CD8-positive, alpha-beta memory T cell (primary cell): ENCODE measurements around the gene CASS4. TPM values are rescaled to one million over a fixed set of nuclear protein-coding genes. Genes with fewer than 3 reads are reported as not detected.
"Not testable (repeated sequence)": the region's sequence is repeated elsewhere in the genome, so short reads cannot be mapped to it uniquely, and the experiment has no call there.

Experiments
- CTCF ChIA-PET: fragments of 350-600 bp; sonication (Branson Sonifier 250); formaldehyde crosslinking; loops from one replicate; lab custom pipeline; 2021; ENCODE audit warnings: antibody characterized with exemption; lab: Charles Lee
- POLR2A ChIA-PET: fragments of 350-600 bp; sonication (Branson Sonifier 250); formaldehyde crosslinking; loops from one replicate; lab custom pipeline; 2021; ENCODE audit warnings: antibody characterized with exemption; lab: Charles Lee
- DNase-seq, 5 donors: peaks; one replicate each; pipeline versions ENCODE4 v3.0.0 to v3.0.0-alpha.2; 2020 to 2022; ENCODE audit warnings: mixed read lengths in 1 of 5
- H3K27ac ChIP-seq: one replicate; pipeline ENCODE4 v1.7.0; 2013; ENCODE audit warnings: low read depth, mild to moderate bottlenecking, low read length, moderate library complexity
- H3K27me3 ChIP-seq: 2 replicates; pipeline ENCODE4 v1.7.0; 2013; ENCODE audit warnings: low read length, mild to moderate bottlenecking; ENCODE audit not compliant: insufficient read depth, poor library complexity, severe bottlenecking
- H3K36me3 ChIP-seq: 2 replicates; pipeline ENCODE4 v1.7.0; 2013; ENCODE audit warnings: mild to moderate bottlenecking, low read length, moderate library complexity; ENCODE audit not compliant: insufficient read depth
- H3K4me1 ChIP-seq: 2 replicates; pipeline ENCODE4 v1.7.0; 2013; ENCODE audit warnings: mild to moderate bottlenecking, low read length, moderate library complexity; ENCODE audit not compliant: insufficient read depth
- H3K4me3 ChIP-seq: 2 replicates; pipeline ENCODE4 v1.7.0; 2013; ENCODE audit warnings: mild to moderate bottlenecking, low read length
- H3K9me3 ChIP-seq: 2 replicates; pipeline ENCODE4 v1.7.0; 2013; ENCODE audit warnings: mild to moderate bottlenecking, low read length
- H3K27ac Mint-ChIP-seq, 8 donors: one replicate each; pipeline ENCODE4 v1.8.0; 2020 to 2021; ENCODE audit warnings: mixed read lengths in 8 of 8, mild to moderate bottlenecking in 6 of 8, inconsistent platforms in 3 of 8, moderate library complexity in 3 of 8
- H3K27me3 Mint-ChIP-seq, 2 donors: one replicate each; pipeline ENCODE4 v1.8.0; 2020 to 2021; ENCODE audit warnings: mixed read lengths in 2 of 2, mild to moderate bottlenecking in 1 of 2, moderate library complexity in 1 of 2
- H3K36me3 Mint-ChIP-seq, 3 donors: one replicate each; pipeline ENCODE4 v1.8.0; 2020 to 2021; ENCODE audit warnings: mixed read lengths in 3 of 3, inconsistent platforms in 1 of 3, mild to moderate bottlenecking in 1 of 3
- H3K4me1 Mint-ChIP-seq, 3 donors: one replicate each; pipeline ENCODE4 v1.8.0; 2020 to 2021; ENCODE audit warnings: mixed read lengths in 3 of 3, inconsistent platforms in 1 of 3, mild to moderate bottlenecking in 1 of 3
- H3K4me3 Mint-ChIP-seq, 7 donors: one replicate each; pipeline ENCODE4 v1.8.0; 2020 to 2021; ENCODE audit warnings: mixed read lengths in 7 of 7, mild to moderate bottlenecking in 6 of 7, moderate library complexity in 4 of 7, inconsistent platforms in 2 of 7
- H3K9me3 Mint-ChIP-seq, 5 donors: one replicate each; pipeline ENCODE4 v1.8.0; 2020 to 2022; ENCODE audit warnings: mixed read lengths in 5 of 5, mild to moderate bottlenecking in 3 of 5, moderate library complexity in 2 of 5, inconsistent platforms in 1 of 5
- polyA plus RNA-seq: library from polyadenylated mRNA; unstranded; fragments of 300-500 nt; fragmentation: Illumina TruSeq; gene quantifications from one replicate; pipeline ENCODE4 v1.2.3, GENCODE V29; 2021
- total RNA-seq, 2 experiments: library from RNA; stranded (reverse); gene quantifications; one replicate each; pipeline ENCODE4 v1.2.3, GENCODE V29; 2021

Gene CASS4
- total and polyA plus RNA-seq, 3 experiments from 2014 or later = 3.7 to 5.6 (median 3.7) TPM

DNA sequence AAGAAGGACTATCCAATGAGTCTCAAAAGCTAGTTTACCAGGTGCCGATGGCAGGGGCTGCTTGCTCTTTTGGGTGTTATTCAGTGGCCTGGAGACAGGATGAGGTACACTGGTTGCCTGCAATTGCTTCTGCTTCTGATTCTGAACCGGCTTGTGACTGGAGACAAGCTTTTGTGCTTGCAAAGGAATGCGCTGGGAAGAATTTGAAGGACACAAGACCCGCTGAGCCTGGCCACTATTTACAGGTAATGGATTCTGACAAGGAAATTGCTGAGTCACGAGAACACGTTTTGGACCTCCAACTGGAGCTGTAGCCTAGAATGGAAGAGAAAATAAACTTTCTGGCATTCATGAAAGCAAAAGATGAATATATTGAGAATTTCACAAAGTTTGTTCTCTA, 25.8 kb upstream of the CASS4 start:
- peaks cover 0 to 11% (median 7%) of the 10 kb centered on the region in 3 donors for H3K36me3 Mint-ChIP-seq

DNA sequence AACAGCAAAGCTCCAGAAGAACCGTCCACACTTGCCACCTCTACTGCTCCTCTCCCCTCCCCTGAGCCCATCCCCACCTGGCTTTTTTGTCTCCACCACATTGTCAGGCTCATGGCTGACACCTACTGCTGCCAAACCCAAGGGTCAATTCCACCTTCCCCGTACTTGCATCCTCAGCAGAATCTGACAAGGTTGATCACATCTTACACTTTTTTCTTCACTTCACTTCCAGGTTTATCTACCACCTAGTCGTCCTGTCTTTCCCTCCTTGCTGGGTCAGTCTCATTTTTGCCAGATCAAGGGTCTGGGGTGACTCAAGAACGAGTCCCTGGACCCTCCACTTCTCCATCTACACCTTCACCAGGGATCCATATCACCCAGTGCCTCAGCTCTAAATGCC, 23.2 kb upstream of the CASS4 start:
- POLR2A ChIA-PET = no interaction called here
- Histone ChIP-seq H3K36me3 (no peaks in the 10 kb centered on the region), H3K4me1 (peaks cover 13% of the 10 kb centered on the region), H3K27ac (no peak overlapping the region), H3K4me3 (no peak overlapping the region), H3K27me3 (no peaks in the 10 kb centered on the region), H3K9me3 (no peaks in the 10 kb centered on the region)
- peaks cover 0 to 2% of the 10 kb centered on the region in 2 donors for H3K27me3 Mint-ChIP-seq
- peaks cover 0 to 16% (median 7%) of the 10 kb centered on the region in 3 donors for H3K36me3 Mint-ChIP-seq
- H3K9me3 Mint-ChIP-seq = no peaks in the 10 kb centered on the region
- H3K4me3 Mint-ChIP-seq = no peak overlapping the region
- peak overlapping the region in 2 of 8 donors; percentile 30 to 39 for H3K27ac Mint-ChIP-seq
- DNase-seq = no peak
- peaks cover 10 to 18% (median 14%) of the 10 kb centered on the region in 3 donors for H3K4me1 Mint-ChIP-seq
- CTCF ChIA-PET = no interaction called here

More for the DNA sequence above, 25.8 kb upstream of the CASS4 start:
- Histone ChIP-seq H3K27ac (no peak overlapping the region), H3K27me3 (no peaks in the 10 kb centered on the region), H3K9me3 (no peaks in the 10 kb centered on the region), H3K4me3 (no peak overlapping the region), H3K36me3 (no peaks in the 10 kb centered on the region), H3K4me1 (peaks cover 2% of the 10 kb centered on the region)
- Mint-ChIP-seq H3K27ac (no peak overlapping the region), H3K4me3 (peak overlapping the region in 1 of 7 donors; percentile 69), H3K27me3 (peaks cover 0 to 2% of the 10 kb centered on the region in 2 donors), H3K9me3 (no peaks in the 10 kb centered on the region), H3K4me1 (peaks cover 0 to 5% (median 4%) of the 10 kb centered on the region in 3 donors)
- DNase-seq = no peak
- ChIA-PET CTCF (no interaction called here), POLR2A (no interaction called here)

DNA sequence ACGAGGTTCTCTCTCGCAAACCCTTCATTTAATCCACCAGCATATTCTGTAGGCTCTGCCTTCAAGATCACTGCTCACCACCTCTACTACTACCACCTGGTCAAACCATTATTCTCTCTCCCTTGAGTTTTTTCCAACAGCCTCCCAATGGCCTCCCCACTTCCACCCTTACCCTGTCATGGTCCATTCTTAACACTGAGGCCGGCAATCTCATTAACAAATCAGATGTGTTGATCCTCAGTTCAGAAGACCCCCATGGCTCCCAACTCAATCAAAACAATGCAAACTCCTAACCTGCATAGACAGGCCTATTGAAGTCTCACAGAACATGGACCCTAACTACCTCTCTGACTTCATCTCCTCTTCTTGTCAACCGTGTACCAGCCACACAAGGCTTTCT, 22.3 kb upstream of the CASS4 start:
- H3K4me3 ChIP-seq = no peak overlapping the region
- no peaks in the 10 kb centered on the region for H3K27me3 ChIP-seq
- DNase-seq = no peak
- H3K27ac ChIP-seq = no peak overlapping the region
- H3K36me3 Mint-ChIP-seq = peaks cover 0 to 15% (median 6%) of the 10 kb centered on the region in 3 donors
- peak overlapping the region in 3 of 7 donors; percentile 0 to 43 (median 17) for H3K4me3 Mint-ChIP-seq
- POLR2A ChIA-PET = no interaction called here
- no peaks in the 10 kb centered on the region for H3K36me3 ChIP-seq
- H3K4me1 Mint-ChIP-seq = peaks cover 19 to 23% (median 21%) of the 10 kb centered on the region in 3 donors
- peak overlapping the region in 4 of 8 donors; percentile 1 to 61 (median 26) for H3K27ac Mint-ChIP-seq
- H3K27me3 Mint-ChIP-seq = peaks cover 0 to 2% of the 10 kb centered on the region in 2 donors
- peaks cover 21% of the 10 kb centered on the region for H3K4me1 ChIP-seq
- CTCF ChIA-PET = no interaction called here
- no peaks in the 10 kb centered on the region for H3K9me3 ChIP-seq
- no peaks in the 10 kb centered on the region for H3K9me3 Mint-ChIP-seq

DNA sequence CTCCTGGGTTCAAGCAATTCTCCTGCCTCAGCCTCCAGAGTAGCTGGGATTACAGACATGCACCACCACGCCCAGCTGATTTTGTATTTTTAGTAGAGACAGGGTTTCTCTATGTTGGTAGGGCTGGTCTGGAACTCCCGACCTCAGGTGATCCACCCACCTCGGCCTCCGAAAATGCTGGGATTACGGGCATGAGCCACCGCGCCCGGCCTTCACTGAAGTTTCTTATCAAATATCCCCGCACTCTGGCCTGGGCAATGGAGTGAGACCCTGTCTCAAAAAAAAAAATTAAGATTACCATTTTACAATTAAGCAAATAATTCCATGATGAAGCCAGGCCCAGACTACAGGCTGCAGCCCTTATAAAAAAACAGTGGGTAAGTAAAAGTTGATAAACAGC, 21.7 kb upstream of the CASS4 start:
- Mint-ChIP-seq H3K4me1 (peaks cover 25 to 27% (median 26%) of the 10 kb centered on the region in 3 donors), H3K36me3 (peaks cover 0 to 20% (median 7%) of the 10 kb centered on the region in 3 donors)
- CTCF ChIA-PET, H3K36me3 ChIP-seq, H3K4me3 Mint-ChIP-seq, H3K27me3 ChIP-seq, H3K27me3 Mint-ChIP-seq, DNase-seq, H3K9me3 Mint-ChIP-seq, POLR2A ChIA-PET, H3K27ac ChIP-seq, H3K4me3 ChIP-seq, H3K27ac Mint-ChIP-seq, H3K9me3 ChIP-seq: not testable (repeated sequence)
- peaks cover 21% of the 10 kb centered on the region for H3K4me1 ChIP-seq

DNA sequence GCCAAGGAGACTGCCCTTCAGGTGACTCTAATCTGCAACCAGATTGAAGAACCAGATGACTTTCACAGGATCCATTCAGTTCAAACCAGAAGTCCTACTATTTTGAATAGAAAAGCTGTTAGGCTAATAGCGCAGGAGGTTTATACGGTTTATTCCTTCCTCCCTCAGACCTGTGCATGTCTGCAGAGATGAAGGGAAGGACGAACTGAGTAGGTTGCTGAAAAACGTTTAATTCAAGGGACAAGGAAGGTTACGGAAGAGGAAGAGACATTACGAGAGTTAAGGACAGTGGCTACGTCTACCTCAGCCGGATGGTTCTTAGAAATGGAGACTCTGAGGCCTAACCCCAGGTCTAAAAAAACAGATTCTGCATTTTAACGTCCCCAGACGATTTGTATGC, 21.0 kb upstream of the CASS4 start:
- Mint-ChIP-seq H3K27ac (peak overlapping the region in 4 of 8 donors; percentile 25 to 87 (median 59)), H3K36me3 (peaks cover 0 to 25% (median 11%) of the 10 kb centered on the region in 3 donors)
- H3K27ac ChIP-seq = peak overlapping the region; percentile 94

DNA sequence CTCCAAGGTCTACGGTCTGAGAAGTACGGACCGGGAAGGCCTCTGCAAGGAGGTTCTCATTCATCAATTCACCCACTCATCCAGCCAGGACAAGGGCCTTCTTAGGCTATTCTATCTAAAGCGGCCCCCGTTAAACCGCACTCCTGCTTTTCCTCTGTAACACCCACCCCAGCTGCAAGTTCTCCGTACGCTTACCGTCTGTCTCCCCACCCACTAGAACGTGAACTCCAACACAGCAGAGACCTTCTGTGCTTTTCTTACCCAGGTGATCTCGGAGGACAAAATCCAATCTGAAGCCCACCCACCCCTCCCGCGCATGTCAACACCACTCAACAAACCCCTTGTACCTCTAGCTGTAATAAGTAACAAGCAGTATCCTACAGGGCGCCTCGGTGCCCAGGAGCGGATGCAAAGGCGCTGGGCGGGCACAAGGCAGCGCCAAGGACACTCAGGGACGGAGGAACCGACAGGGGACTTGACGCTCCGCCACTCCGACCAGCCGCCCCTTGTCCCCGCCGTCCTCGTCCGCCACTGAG, 20.4 kb upstream of the CASS4 start:
- Mint-ChIP-seq H3K4me1 (peaks cover 28 to 35% (median 31%) of the 10 kb centered on the region in 3 donors), H3K27ac (no peak overlapping the region), H3K4me3 (no peak overlapping the region), H3K36me3 (peaks cover 0 to 26% (median 13%) of the 10 kb centered on the region in 3 donors), H3K9me3 (no peaks in the 10 kb centered on the region), H3K27me3 (peaks cover 0 to 2% of the 10 kb centered on the region in 2 donors)
- ChIA-PET CTCF (interaction anchor here (0.9 to 1.1 kb wide), 3 partner anchors 31 to 38 kb away, joined by 3 read pairs; no protein-coding TSS in a partner anchor), POLR2A (interaction anchor here (0.6 to 1.2 kb wide), 6 partner anchors 21 to 1997 kb away, joined by 3 to 14 read pairs (median 4); partner anchors contain the start of genes CASS4, FAM210B, RTF2 and VAPB)
- Histone ChIP-seq H3K36me3 (peaks cover 1% of the 10 kb centered on the region), H3K4me3 (peak overlapping the region; percentile 98), H3K27ac (peak overlapping the region; percentile 94), H3K9me3 (no peaks in the 10 kb centered on the region), H3K4me1 (peaks cover 21% of the 10 kb centered on the region), H3K27me3 (no peaks in the 10 kb centered on the region)
- no peak for DNase-seq

More for the DNA sequence above, 21.0 kb upstream of the CASS4 start:
- Histone ChIP-seq H3K9me3 (no peaks in the 10 kb centered on the region), H3K36me3 (no peaks in the 10 kb centered on the region), H3K27me3 (no peaks in the 10 kb centered on the region), H3K4me1 (peaks cover 21% of the 10 kb centered on the region), H3K4me3 (peak overlapping the region; percentile 98)
- Mint-ChIP-seq H3K27me3 (peaks cover 0 to 2% of the 10 kb centered on the region in 2 donors), H3K4me3 (no peak overlapping the region), H3K9me3 (no peaks in the 10 kb centered on the region), H3K4me1 (peaks cover 28 to 33% (median 31%) of the 10 kb centered on the region in 3 donors)
- ChIA-PET POLR2A (interaction anchor here (0.6 kb wide), 1 partner anchor 1691 kb away, joined by 3 read pairs; no protein-coding TSS in a partner anchor), CTCF (no interaction called here)
- DNase-seq = no peak

DNA sequence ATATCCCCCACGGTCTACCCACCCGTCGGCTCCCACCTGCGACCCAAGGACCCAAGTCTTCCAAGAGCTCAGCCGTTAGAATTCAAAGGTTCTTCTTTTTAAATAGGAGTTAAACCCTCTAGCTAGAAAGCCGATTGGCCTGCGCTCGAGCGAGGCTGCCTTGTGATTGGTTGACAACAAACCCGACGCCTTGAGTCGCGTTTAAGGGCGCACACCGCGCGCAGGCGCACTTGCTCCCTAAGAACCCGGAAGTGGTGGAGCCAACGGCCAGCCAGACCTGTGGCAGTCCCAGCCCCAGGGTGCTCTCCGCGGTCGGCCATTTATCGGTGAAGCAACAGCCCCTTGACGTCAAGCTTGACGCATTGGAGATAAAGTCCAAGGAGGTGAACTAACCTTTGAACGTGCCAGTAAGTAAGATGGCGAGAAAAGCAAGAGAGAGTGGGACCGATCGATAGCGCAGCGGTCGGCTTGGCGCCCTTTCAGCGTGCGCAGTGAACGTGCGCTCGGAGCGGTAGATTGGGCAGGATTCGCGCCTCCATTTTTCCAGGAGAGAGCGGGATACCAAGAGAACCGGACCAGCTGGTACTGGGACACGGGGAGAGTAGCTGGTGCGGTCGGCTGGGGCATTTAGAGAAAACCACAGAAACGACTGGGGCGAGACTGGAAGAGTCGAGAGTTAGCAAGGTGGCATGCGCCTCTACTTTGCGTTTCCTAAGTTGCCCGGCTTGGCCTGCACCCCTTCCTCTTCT, 19.8 kb upstream of the CASS4 start, which contains the start of the genes AURKA and CSTF1:
AURKA (minus strand) TSS at position 84 of the 749 bp plus-strand sequence. CDS start 4,018 bp downstream, outside the sequence.
CSTF1 (plus strand) TSS at position 514 of the 749 bp plus-strand sequence. CDS start 2,908 bp downstream, outside the sequence.
- CTCF ChIA-PET = interaction anchor here (0.9 to 1.1 kb wide), 3 partner anchors 32 to 37 kb away, joined by 3 read pairs; no protein-coding TSS in a partner anchor
- peaks cover 28 to 35% (median 31%) of the 10 kb centered on the region in 3 donors for H3K4me1 Mint-ChIP-seq
- H3K4me1 ChIP-seq = peaks cover 21% of the 10 kb centered on the region
- DNase-seq = peak; percentile 98 to 100 (median 99)
- H3K36me3 ChIP-seq = peaks cover 8% of the 10 kb centered on the region
- H3K36me3 Mint-ChIP-seq = peaks cover 0 to 32% (median 18%) of the 10 kb centered on the region in 3 donors
- no peaks in the 10 kb centered on the region for H3K9me3 Mint-ChIP-seq
- POLR2A ChIA-PET = interaction anchor here (0.8 to 1.2 kb wide), 5 partner anchors 20 to 1997 kb away, joined by 3 to 14 read pairs (median 4); partner anchors contain the start of genes CASS4, FAM210B, RTF2 and VAPB
- H3K27me3 ChIP-seq = no peaks in the 10 kb centered on the region
- H3K27me3 Mint-ChIP-seq = peaks cover 0 to 2% of the 10 kb centered on the region in 2 donors
- no peak within 1 kb of the TSS for H3K4me3 Mint-ChIP-seq
- peak within 1 kb of the TSS; percentile 98 for H3K4me3 ChIP-seq
- no peaks in the 10 kb centered on the region for H3K9me3 ChIP-seq
- H3K27ac Mint-ChIP-seq = peak within 1 kb of the TSS in 3 of 8 donors; percentile 31 to 87 (median 87)
- H3K27ac ChIP-seq = peak within 1 kb of the TSS; percentile 94
